WTC11 (cell line): ENCODE measurements around the gene FOXD3. TPM values are rescaled to one million over a fixed set of nuclear protein-coding genes. Genes with fewer than 3 reads are reported as not detected.

Source experiments
- ARID4B ChIP-seq: sonication (generic); formaldehyde crosslinking; IDR thresholded peaks from 2 replicates; pipeline ENCODE4 v1.8.0; 2023; ENCODE audit warnings: missing genetic modification reagents, mild to moderate bottlenecking, borderline replicate concordance
- CTCF ChIP-seq: fragments of 200-600 bp; IDR thresholded peaks from 2 replicates; pipeline ENCODE4 v1.8.0; 2022; ENCODE audit warnings: antibody characterized with exemption
- FOXJ3 ChIP-seq: sonication (generic); formaldehyde crosslinking; IDR thresholded peaks from 2 replicates; pipeline ENCODE4 v1.9.0; 2021; ENCODE audit warnings: missing genetic modification reagents, mild to moderate bottlenecking, borderline replicate concordance
- GRHL2 ChIP-seq: fragments of 250-450 bp; sonication (Bioruptor Pico); IDR thresholded peaks from 2 replicates; pipeline ENCODE4 v1.8.0; 2022; ENCODE audit warnings: mild to moderate bottlenecking, moderate library complexity; ENCODE audit not compliant: insufficient replicate concordance, severe bottlenecking
- HMGXB4 ChIP-seq: sonication (generic); formaldehyde crosslinking; IDR thresholded peaks from 2 replicates; pipeline ENCODE4 v1.8.1; 2023; ENCODE audit warnings: mild to moderate bottlenecking, moderate library complexity, missing genetic modification reagents
- JAZF1 ChIP-seq: fragments of 250-450 bp; sonication (Bioruptor Pico); IDR thresholded peaks from 2 replicates; pipeline ENCODE4 v1.9.0; 2021; ENCODE audit warnings: moderate library complexity, mild to moderate bottlenecking, inconsistent platforms
- NFE2L1 ChIP-seq: sonication (generic); formaldehyde crosslinking; IDR thresholded peaks from 2 replicates; pipeline ENCODE4 v1.8.1; 2023; ENCODE audit warnings: missing genetic modification reagents
- NR2C2 ChIP-seq: sonication (generic); formaldehyde crosslinking; IDR thresholded peaks from 2 replicates; pipeline ENCODE4 v1.8.0; 2022; ENCODE audit warnings: mild to moderate bottlenecking, missing genetic modification reagents
- RORB ChIP-seq: fragments of 250-450 bp; sonication (Bioruptor Pico); IDR thresholded peaks from 2 replicates; pipeline ENCODE4 v1.9.0; 2021; ENCODE audit warnings: mild to moderate bottlenecking
- SMAD4 ChIP-seq: sonication (generic); formaldehyde crosslinking; IDR thresholded peaks from 2 replicates; pipeline ENCODE4 v1.8.0; 2022; ENCODE audit warnings: mild to moderate bottlenecking, missing genetic modification reagents
- SOX15 ChIP-seq: fragments of 250-450 bp; sonication (Bioruptor Pico); IDR thresholded peaks from 2 replicates; pipeline ENCODE4 v1.9.0; 2021; ENCODE audit warnings: mild to moderate bottlenecking
- STAT6 ChIP-seq: sonication (generic); formaldehyde crosslinking; conservative IDR thresholded peaks from 2 replicates; pipeline ENCODE4 v1.8.1; 2023; ENCODE audit warnings: mild to moderate bottlenecking, low read depth, missing genetic modification reagents, moderate library complexity
- TEAD4 ChIP-seq: sonication (generic); formaldehyde crosslinking; IDR thresholded peaks from 2 replicates; pipeline ENCODE4 v1.8.0; 2022; ENCODE audit warnings: mild to moderate bottlenecking, missing genetic modification reagents
- TP53 ChIP-seq: sonication (generic); formaldehyde crosslinking; IDR thresholded peaks from 2 replicates; pipeline ENCODE4 v1.8.1; 2023; ENCODE audit warnings: mild to moderate bottlenecking, missing genetic modification reagents
- USF2 ChIP-seq: sonication (generic); formaldehyde crosslinking; IDR thresholded peaks from 2 replicates; pipeline ENCODE4 v1.8.1; 2023; ENCODE audit warnings: mild to moderate bottlenecking, missing genetic modification reagents, moderate library complexity
- ZBTB43 ChIP-seq: sonication (generic); formaldehyde crosslinking; IDR thresholded peaks from 2 replicates; pipeline ENCODE4 v1.8.1; 2023; ENCODE audit warnings: mild to moderate bottlenecking, missing genetic modification reagents
- ZNF263 ChIP-seq: sonication (generic); formaldehyde crosslinking; IDR thresholded peaks from 2 replicates; pipeline ENCODE4 v1.8.1; 2022; ENCODE audit warnings: low read depth, mild to moderate bottlenecking, moderate library complexity, missing genetic modification reagents
- total RNA-seq: library from RNA; stranded (reverse); gene quantifications from 3 replicates; pipeline ENCODE4 v1.2.3, GENCODE V29; 2021

Gene FOXD3
- total RNA-seq, 1 experiment from 2014 or later = 27.5 TPM

GRCh38 chr1:63327417-63328054 is 5.2 kb downstream of the FOXD3 start (continued):
- TF ChIP-seq STAT6 (CRISPR knock-in tag) = no peak
- no peak for TF ChIP-seq GRHL2 (CRISPR knock-in tag)
- no peak for TF ChIP-seq JAZF1 (CRISPR knock-in tag)
- no peak for TF ChIP-seq SMAD4
- no peak for TF ChIP-seq NR2C2
- no peak for TF ChIP-seq TEAD4 (CRISPR knock-in tag)
- TF ChIP-seq ARID4B (CRISPR knock-in tag) = 0 out of 2 replicates have a peak, but pooled peaks have one; percentile 28
- no peak for TF ChIP-seq FOXJ3 (CRISPR knock-in tag)
- TF ChIP-seq RORB (CRISPR knock-in tag) = no peak
- TF ChIP-seq ZNF263 (CRISPR knock-in tag) = no peak
- peak; percentile 75; the same call in 1 of the 2 replicates for TF ChIP-seq HMGXB4 (CRISPR knock-in tag)
- TF ChIP-seq ZBTB43 = 0 out of 2 replicates have a peak, but pooled peaks have one; percentile 49
- peak; percentile 96 for TF ChIP-seq CTCF
- 0 out of 2 replicates have a peak, but pooled peaks have one; percentile 52 for TF ChIP-seq NFE2L1 (CRISPR knock-in tag)
- peak; percentile 45; the same call in 1 of the 2 replicates for TF ChIP-seq USF2 (CRISPR knock-in tag)
- no peak for TF ChIP-seq SOX15 (CRISPR knock-in tag)
- peak; percentile 49; the same call in 1 of the 2 replicates for TF ChIP-seq TP53
- TF ChIP-seq, all 79 proteins: peak for 13
